ENCODE measurements around the gene ZC3H12D.
"Not testable (repeated sequence)": the region's sequence is repeated elsewhere in the genome, so short reads cannot be mapped to it uniquely, and the experiment has no call there.

Gene ZC3H12D

DNA sequence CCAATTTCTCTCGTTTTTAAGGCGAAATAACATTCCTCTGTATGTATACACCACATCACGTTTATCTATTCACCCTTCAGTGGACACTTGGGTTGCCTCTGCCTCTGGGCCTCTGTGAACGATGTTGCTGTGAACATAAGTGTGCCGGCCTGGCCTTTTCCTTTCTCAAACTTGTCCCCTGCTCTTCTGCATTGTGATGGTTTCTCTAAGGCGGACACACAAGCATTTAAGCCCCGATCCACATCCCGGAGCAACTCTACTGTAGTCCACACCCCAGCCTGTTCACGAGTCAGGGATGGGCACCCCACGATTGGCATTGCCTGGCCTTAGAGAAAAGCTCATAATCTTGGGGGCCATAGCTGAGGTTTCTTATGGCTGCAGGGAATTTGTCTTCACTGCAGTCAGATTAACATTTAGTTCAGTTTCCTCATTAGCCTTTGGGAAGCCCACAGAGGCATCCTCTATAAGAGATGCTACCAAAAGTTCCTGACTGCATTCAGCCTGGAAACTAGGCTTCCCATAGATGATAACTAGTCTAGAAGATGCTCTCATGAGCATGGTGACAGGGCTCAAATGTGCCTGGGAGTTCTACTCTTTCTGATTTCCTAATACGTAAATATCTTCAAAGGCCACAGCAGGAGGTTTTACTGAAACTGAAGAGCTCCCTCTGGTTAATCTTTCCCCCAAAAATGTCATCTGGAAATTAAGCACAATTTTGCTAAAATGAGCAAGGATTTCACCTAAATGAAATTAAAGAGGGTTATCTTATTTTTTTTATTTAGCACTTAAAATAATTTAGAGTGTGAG is 762 bp downstream of the ZC3H12D start:
- DNase-seq (ENCODE audit: low spot score) = no peak

DNA sequence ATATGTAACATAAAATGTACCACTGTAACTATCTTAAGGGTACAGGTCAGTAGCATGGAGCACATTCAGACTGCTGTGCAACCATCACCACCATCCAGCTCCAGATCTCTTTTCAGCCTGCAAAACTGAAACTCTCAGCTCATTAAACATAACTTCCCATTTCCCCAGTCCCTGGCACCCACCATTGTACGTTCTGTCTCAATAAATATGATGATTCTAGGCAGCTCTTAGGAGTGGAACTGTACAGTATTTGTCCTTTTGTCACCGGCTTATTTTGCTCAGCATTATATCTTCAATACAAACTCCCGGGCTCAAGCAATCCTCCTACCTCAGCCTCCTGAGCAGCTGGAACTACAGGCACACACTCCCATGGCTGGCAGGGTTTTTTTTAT is 1.5 kb downstream of the ZC3H12D start:
- no peak for DNase-seq (ENCODE audit: low spot score)

DNA sequence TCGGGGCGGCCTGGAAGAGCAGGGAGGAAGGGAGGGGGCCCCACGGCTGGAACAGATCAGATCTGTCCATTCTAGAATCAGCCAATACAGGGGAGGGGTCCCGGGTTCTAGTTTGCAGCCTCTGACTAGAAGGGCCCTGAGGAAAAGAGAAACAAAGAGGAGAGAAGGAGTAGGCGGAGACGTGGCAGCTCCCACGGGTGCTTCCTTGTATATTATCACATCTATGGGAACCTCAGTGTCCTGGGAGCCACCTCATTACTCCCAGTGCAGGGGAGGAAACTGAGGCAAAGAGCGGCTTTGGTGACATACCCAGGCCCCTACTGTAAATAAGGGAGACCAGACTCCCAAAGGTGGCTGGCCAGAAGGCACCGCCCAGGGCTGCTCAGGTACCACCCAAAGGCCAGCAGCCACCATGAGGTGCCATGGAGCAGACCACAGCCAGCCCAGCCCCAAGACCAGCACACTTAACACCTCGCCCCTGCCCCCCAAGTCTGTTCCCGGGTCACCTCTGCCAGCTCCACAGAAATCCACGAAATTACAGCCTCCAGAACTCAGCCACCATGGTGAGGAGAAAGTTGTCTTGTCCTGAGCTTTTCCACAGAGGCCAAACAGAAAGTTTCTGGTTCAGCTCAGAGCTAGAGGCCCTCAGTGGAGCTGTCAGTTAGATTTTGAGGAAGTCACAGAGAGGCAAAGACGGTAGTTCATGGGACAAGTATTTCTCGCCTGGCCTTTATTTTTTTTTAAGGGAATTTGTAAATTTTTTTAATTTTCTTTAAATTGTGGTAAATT is 2.1 kb downstream of the ZC3H12D start:
- no peak for DNase-seq (ENCODE audit: low spot score)

DNA sequence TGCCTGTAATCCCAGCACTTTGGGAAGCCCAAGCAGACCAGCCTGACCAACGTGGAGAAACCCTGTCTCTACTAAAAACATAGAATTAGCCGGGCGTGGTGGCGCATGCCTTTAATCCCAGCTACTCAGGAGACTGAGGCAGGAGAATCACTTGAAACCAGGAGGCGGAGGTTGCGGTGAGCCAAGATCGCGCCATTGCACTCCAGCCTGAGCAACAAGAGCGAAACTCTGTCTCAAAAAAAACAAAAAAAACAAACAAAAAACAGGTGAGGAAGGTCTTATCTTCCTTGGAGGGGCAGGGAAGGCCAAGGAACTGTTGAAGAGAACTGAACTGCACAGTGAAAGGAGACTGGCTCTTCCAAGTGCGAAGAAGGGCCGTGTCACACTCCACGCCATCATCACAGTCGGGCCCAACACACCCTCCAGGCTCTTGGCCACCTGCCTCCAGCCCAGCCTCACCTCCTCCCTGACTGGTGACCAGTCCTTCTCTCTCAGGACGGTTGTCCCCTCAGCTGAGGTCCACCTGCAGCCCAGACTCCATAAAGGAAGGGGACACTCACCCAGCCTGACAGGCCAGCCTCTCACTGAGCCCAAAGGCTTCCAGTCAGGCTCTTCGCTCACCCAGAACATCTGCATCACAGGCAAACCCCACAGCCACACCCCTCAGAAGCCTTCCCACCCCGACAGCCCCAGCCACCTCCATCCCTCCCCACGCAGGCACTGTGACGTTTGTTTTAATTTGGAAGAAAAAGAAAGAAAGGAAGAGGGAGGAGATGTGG is 4.1 kb downstream of the ZC3H12D start:
- no peak for DNase-seq (ENCODE audit: low spot score)

DNA sequence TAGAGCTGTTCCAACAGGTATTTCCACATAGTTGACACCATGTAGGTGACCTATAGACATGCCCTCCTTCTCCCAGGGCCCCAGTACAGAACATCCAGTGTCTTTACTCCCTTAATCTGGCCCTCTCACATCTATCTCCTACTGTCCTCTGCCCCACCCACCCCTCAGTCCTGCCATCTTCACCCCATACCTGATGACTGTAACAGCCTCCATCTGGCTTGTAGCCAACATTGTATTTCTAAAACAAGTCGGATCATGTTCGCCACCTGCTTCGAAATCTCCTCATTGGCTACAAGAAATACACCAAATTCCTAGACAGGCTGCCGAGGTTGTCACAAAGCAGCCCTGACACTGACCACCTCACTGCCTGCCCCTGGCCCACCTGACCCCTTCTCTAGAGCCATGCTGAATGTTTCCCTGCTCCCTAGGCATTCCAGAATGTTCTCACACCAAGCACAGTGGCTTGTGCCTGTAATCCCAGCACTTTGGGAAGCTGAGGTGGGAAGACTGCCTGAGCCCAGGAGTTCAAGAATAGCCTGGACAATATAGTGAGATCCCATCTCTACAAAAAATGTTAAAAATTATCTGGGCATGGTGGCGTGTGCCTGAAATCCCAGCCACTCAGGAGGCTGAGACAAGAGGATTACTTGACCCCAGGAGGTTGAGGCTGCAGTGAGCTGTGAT is 6.0 kb downstream of the ZC3H12D start:
- no peak for DNase-seq (ENCODE audit: low spot score)

DNA sequence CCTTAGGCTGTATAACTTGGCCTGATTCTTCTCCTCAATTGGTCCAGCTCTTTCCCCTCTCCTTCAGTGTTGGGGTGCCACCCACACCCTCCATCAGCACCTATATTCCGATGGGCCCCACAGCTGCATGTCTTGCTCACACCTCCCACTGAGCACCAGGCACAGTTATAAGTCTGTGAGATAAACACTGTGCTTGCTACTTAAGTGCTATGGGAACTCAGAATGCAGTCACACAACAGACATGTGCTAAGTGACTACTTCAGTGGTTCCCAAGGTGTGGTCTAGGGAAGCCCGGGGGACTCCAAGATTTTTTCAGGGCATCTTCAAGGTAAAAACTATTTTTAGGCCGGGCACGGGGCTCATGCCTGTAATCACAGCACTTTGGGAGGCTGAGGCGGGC is 7.3 kb downstream of the ZC3H12D start:
- DNase-seq (ENCODE audit: low spot score) = no peak

DNA sequence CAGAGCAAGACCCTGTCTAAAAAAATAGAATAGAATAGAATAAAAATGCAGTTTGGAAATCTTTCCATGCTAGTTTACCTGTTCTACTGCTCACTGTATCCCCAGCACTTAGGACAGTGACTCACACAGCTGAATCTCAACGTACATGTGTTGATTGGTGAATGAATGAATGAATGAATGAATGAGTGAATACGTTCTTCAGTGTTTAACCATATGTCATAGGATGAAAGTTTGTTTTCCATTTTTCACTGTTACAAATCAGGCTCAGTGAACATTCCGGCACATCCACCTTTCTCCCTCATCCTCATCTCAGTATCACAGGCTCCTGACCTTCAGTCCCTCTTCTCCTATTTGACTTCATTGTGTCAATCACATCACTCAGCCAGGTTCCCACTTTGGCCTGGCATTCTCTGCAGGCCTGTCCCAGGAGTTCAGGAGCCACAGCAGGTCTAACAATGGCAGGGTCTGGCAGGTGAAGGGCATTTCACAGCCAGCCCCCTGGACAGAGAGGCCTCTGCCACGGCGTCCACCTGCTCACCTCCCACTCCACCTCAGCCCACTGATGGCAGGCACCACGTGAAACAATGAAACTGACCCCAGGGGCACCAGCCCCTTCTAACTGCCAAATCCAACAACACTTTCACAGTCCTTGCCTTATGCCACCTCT is 7.9 kb downstream of the ZC3H12D start:
- no peak for DNase-seq (ENCODE audit: low spot score)

DNA sequence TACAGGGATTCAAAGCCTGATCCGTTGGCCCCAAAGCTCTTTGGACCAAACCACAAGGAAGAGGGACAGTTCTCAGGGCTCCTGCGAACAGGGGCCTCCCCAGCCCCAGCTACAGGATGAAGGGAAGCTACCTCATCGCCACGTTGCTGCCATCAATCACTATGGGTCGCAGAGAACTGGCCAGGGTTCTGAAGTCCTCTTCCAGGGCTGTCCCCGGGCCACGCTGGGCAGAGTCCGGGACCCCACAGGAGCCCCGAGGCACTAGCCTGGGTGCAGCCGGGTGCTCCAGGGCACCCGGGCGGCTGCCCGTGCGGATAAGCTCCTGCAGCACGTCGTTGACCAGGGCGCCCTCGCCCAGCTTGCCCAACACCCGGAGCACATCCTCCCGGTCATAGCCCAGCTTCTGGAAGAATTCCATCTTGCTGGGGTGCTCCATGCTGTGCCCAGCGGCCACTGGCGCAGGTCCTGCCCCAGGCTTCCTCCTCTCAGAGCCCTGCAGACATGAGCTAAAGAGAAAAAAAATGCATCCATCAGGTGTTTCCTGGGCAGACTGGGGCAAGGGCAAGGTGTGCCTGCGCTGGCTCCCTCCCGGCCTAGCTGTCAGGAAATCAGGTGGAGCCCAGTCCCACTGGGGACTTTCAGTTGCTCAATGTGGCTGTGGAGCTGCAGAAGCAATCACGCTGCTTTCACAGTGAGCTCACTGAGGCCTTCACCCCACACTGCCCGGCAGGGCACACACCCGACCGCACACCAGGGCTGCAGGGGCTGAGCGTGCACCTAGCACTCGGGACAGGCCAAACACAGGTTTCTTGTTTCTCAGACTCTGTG is 10.5 kb downstream of the ZC3H12D start:
- no peak for DNase-seq (ENCODE audit: low spot score)

DNA sequence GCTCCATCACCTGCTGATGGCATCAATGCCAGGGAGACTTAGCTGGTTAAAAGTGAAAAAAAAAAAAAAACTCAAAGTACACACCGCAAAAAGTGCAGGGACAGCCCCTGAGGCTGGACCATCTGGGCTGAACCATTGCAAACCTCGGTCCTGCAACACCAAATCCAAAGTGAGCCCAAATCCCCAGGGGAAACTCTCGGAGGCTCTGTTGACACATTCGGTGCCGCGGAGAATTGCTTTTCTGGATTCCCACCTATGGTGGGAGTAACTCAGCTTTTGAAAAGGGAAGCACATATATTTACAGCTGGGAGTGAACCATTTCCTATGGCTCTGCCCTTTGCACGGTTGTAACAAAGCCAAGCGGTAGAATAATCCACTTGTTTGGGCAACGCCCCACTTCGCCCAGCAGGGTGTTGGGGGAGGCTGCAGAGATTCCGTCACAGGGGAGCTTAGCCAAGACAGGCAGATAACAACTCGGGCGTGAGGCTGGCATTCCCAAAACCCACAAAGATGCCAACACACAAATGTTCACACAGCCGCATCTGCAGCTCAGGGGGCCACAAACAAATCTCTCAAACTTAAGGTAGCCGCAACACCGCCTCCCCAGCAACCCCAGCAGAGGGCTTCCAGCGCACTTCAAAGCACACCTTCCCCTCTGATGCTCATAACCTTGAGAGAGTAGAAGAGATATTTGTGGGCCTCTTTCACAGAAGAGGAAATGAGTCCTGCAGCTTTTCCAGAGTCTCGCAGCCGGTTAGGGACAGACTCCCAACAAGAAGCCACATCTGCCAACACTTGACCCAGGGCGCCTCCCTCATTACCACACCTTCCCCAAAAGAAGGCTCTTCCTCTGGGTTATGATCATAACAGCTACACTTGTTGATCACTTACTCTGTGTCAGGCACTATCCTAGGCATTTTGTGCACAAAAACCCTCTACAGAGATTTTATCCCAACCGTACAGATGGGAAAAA is 11.4 kb downstream of the ZC3H12D start:
- no peak for DNase-seq (ENCODE audit: low spot score)

DNA sequence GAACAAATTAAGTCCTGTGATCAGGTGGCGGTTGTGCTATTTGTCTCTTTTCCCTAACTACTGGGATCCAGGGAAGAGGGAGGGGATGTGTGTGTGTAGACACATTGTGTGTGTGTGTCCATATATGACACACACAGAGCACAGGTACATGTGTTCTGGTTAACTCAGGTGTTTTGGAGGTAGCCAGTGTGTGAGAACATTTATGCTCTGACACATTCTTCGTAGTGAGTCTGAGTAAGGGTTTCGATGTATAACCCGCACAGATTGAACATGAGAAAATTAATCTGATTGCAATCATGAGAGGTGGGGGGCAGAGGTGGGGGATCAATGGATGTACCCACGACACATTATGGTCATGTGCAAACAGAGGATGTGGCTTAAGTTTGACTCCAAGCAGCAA is 12.6 kb downstream of the ZC3H12D start:
- no peak for DNase-seq (ENCODE audit: low spot score)

DNA sequence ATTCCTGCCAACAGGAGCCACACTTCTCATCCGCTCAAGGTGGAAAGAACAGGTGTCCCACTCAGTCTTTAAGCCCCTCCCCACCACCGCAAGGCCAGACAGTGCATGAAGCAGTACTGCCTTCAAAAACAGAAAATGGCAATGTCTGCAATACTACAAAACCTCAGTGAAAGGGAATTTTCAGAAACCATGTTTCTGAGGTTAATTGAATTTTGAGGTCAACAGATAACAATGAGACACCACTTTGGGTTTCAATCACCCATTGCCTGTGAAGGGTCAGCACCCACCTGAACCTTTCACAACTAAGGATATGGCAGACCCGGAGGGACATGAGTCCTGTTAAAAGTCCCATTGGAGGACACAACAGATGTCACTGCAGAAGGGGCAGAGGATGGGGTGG is 13.0 kb downstream of the ZC3H12D start:
- DNase-seq (ENCODE audit: low spot score) = no peak

DNA sequence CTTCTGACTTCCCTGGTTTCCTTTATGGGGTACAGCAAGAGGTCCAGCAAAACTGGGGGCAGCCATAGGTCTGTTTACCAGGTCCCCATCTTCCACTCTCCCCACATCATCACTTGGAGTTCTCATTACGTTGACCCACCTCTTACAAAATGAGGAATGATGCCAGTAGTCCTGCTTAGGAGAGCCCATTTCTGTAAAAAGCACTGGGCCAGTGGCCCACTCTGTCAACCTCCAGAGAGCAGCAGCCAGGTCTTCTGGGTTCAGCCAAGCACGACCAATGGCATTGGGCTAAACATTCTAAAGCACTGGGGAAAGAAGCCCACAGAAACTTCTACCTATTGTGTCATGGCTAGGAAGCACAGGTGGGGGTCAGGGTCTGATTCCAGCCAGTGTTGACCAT is 13.9 kb downstream of the ZC3H12D start:
- no peak for DNase-seq (ENCODE audit: low spot score)

DNA sequence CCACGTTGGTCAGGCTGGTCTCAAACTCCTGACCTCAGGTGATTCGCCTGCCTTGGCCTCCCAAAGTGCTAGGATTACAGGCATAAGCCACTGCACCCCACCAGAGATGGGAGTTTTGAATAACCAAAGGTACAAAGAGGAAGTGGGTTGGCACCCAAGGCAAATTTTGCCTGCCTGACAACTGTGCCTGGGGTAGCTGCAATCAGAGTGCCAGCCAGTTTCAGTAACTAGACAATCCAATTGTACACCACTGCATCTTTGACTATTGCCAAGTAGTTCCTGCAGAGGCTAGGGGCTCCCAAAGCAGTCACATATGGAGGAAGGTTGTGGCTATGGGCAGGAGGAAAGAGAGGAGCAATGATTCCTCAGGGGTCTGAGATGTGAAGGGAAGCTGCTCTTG is 16.6 kb downstream of the ZC3H12D start:
- no peak for DNase-seq (ENCODE audit: low spot score)

DNA sequence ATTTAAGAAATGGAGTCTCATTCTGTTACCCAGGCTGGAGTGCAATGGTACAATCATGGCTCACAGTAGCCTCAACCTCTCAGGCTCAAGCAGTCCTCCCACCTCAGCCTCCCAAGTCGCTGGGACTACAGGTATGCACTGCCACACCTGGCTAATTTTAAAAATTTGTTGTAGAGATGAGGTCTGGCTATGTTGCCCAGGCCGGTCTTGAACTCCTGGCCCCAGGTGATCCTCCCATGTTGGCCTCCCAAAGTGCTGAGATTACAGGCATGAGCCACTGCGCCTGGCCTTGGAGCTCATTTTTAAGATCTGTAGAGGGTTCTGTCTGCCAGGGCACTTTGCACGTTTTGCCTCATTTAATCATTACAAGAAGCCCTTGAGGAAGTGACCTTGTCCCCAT is 17.5 kb downstream of the ZC3H12D start:
- no peak for DNase-seq (ENCODE audit: low spot score)

DNA sequence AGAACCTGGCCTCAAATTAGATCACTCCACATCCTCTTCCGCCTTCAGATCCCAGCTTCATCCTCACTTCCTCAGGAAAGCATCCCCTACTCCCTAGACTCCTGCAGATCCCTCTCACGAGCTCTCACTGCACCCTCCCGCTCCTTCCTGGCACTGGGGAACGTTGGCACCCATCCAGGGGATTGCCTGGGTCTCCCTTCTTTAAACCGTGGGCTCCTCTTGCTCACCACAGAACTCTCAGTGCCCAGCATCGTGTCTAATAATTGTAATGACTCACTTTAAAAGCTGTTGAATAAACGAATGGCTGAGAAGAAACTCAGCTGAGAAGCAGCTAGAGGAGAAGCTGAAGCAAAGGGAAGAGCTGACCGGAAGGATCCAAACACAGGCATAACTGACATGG is 20.4 kb downstream of the ZC3H12D start:
- no peak for DNase-seq (ENCODE audit: low spot score)

DNA sequence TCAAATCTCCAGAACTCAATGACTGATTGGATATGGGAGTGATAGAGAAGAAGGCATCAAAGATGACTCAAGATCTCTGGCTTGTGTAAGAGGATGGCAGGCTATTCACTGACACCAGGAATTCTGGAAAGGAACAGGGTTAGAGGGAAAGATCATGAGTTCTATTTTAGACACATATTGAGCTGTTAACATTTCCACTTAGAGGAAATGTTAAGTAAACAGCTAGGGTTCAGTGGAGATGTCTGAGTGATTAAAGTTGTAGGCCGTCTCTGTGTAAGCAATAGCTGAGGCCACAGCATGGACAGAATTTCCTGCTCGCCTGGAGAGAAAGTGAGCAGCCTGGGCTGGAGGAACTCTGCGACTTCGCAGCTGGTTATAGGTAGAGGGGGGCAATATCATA is 21.0 kb downstream of the ZC3H12D start:
- no peak for DNase-seq (ENCODE audit: low spot score)

DNA sequence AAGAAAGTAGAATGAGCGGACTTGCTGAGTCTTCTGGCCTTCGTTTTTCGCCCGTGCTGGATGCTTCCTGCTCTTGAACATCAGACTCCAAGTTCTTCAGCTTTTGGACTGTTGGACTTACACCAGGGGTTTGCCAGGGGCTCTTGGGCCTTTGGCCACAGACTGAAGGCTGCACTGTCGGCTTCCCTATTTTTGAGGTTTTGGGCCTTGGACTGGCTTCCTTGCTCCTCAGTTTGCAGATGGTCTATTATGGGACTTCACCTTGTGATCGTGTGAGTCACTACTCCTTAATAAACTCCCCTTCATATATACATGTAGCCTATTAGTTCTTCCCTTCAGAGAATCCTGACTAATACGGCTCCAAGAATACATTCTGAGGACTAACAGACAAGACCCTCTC is 22.1 kb downstream of the ZC3H12D start:
- not testable (repeated sequence) for DNase-seq (ENCODE audit: low spot score)

DNA sequence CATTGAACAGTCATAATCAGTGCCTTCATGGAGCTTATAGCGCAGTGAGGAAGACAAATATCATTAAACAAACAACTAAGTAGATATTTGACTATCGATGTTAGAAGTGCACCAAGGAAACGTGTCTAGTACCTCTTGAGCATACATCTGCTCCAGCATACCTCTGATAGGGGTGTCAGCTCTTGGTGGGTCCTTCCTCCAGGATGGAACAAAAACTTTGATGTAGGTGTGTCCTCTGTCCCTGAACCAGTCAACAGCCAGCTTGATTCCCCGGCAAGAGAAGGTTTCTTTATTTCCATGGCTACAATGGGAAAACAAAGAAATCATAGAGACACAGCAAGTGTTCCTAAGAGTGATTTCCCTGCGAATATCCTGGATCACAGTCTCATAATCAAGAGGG is 23.1 kb downstream of the ZC3H12D start:
- DNase-seq (ENCODE audit: low spot score) = no peak

DNA sequence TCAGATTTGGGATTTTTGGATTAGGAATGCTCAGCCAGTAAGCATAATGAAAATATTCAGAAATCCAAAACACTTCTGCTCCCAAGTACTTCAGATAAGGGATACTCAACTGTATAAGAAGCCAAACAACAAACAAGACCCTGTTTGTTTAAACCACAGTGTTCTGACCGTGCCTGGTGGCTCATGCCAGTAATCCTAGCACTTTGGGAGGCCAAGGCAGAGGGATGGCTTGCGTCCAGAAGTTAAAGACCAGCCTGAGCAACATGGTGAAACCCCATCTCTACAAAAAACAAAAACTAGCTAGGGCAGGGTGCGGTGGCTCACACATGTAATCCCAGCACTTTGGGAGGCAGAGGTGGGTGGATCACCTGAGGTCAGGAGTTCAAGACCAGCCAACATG is 24.6 kb downstream of the ZC3H12D start:
- not testable (repeated sequence) for DNase-seq (ENCODE audit: low spot score)

DNA sequence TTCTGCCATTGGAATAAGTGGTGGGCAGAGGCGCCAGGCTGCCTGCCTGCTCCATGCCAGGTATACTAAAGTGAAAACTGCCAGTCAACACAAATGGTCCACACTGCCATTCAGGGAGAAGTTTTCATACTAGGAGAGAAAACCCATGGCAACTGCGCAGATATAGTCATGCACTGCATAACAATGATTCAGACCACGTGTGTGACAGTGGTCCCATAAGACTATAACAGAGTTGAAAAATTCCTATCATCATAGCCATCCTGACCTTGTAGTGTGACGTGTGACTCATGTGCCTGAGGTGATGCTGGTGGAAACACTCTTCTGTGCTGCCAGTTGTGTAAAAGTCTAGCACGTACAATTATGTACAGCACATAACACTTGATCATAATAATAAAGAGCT is 25.1 kb downstream of the ZC3H12D start:
- DNase-seq (ENCODE audit: low spot score) = no peak
